Measurements from ENCODE around the gene ALLC.

ALLC gene

DNA sequence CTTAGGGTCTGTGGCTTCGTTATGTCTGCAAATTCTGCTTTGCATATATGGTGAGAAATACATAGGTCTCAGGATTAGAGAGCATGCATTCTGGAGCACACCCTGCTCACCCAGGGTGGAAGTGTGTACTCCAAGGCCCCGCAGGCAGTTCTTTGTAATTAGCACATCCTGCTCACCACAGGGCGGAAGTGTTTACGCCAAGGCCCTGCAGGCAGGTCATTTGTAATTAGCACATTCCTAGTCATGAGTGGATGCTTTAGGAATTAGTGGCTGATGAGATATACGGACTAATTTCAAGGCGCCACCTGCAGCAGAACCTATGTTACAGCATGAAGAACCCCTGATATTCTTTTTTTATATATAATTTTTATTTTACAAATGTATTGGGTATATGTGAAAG lies 4.2 kb downstream of the ALLC start:
- DNase-seq (ENCODE audit: insufficient read length, low spot score): no peak
- no peak for TF ChIP-seq POLR2A (IDR thresholded peaks at IDR 0.05; ENCODE audit: low read depth, low read length)
- FAIRE-seq: no peak

DNA sequence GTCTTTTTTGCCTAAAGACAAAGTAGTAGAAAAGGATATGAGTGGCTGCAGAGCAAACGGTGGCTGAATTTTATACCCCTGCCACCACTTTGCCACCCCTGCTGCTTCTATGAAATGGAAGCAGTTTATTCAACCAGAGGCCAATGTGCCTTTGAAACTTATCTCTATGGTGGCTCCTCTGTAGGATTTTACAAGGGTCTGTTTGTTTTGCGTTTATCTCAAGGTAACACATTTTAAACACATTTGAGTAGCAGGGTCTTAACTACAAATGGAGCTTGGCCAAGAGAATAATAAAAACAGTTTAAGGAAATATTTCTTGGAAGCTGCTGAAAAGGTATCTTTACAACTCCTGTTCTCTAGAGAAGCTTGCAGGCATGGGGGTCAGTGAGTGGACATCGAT lies 6.1 kb downstream of the ALLC start:
- DNase-seq (ENCODE audit: insufficient read length, low spot score): no peak
- FAIRE-seq: no peak
- no peak for TF ChIP-seq POLR2A (IDR thresholded peaks at IDR 0.05; ENCODE audit: low read depth, low read length)

DNA sequence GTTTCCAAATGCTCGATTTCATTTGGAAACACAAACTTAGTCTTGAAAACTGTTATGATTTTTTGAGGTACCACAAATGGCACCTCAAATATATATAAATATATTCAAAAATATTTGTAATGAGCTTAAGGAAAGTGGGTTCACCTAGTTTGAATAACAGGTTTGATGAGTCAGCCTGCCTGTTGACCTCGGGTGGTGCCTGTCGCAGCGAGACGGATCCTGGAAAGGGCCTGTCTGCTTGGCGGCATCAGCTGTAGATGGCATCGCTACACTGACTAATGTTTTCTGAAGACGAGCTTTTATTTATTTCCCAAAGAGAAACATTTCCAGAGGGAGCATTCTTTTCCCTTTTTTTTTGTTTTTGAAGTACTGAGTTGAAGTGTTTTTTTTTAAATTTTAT lies 6.9 kb downstream of the ALLC start:
- FAIRE-seq (no peak), DNase-seq (ENCODE audit: insufficient read length, low spot score) (no peak)
- TF ChIP-seq POLR2A (IDR thresholded peaks at IDR 0.05; ENCODE audit: low read depth, low read length): no peak

DNA sequence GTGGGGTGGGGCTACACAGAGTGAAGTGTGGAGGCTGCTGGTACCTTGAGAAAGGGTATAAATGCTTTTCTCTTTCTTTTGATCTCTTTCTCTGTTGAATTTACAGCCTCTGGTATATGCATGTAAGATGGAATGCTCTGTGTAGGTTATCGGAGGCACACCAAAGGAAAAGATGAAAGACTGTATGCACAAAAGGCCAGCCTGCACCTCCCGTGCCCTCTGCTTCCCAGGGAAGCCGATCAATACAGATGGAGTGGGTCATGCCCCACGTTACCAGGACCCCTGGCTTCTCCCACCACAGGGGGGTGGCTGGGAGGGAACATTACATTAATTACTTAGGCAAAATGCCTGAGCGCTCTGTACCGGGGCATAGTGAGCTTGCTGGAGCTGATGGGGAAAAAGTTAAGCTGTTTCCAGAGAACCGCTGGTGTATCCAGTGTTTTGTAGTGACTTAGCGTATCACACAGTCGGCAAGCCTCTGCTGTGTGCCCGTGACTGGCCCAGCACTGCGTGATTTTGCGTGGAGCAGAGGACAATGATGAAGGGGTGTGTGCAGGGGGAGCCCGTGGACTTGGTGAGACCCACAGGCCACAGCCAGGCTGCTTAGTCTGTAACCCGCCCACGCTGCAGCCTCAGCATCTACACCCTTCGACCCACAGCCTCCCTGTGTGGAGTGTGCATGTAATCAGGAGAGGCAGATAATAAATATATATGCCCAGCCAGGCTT lies 8.0 kb downstream of the ALLC start:
- DNase-seq (ENCODE audit: insufficient read length, low spot score): no peak
- TF ChIP-seq POLR2A (IDR thresholded peaks at IDR 0.05; ENCODE audit: low read depth, low read length): no peak

DNA sequence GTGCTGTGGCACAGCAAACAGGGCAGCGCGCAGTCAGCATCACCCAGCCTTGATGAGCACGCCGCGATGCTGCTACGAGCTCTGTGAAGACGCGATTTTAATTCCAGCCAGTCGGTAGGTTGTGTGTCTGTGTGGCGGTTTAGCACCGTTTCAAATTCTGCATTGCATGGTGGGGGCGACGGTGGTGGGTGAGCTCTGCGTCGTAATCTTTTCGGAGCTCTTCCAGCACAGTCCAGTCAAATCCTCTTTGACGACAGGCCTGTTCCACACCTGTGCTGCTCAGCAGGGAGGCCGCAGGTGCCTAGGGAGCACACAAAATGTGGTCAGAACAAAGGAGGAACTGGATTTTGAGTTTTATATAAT lies 8.6 kb downstream of the ALLC start:
- no peak for TF ChIP-seq POLR2A (IDR thresholded peaks at IDR 0.05; ENCODE audit: low read depth, low read length)
- no peak for FAIRE-seq
- DNase-seq (ENCODE audit: insufficient read length, low spot score): no peak

More for the DNA sequence above, 8.0 kb downstream of the ALLC start:
- no peak for FAIRE-seq

DNA sequence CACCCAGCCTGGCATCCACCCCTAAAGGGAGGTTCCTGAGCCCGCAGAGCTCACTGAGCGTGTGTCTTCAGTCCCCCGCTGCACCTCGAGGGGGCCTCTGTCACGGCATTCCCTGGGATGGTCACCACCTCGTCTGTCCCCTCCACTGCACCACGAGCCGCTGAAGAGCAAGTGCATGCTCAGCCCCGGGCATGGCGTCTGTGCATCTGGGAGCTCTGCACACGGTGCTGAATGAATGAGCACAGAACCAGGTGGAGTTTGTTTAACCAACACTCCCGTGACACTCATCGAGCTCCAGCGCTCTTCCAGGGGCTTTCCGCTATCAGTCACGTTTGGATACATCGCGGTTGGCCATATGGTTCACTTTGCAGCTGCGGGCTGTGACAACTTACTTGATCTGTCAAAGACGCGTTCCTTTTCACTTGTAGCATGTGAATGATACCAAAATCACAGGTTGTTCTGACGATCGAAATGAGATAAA lies 9.2 kb downstream of the ALLC start:
- no peak for FAIRE-seq
- TF ChIP-seq POLR2A (IDR thresholded peaks at IDR 0.05; ENCODE audit: low read depth, low read length): no peak
- no peak for DNase-seq (ENCODE audit: insufficient read length, low spot score)

DNA sequence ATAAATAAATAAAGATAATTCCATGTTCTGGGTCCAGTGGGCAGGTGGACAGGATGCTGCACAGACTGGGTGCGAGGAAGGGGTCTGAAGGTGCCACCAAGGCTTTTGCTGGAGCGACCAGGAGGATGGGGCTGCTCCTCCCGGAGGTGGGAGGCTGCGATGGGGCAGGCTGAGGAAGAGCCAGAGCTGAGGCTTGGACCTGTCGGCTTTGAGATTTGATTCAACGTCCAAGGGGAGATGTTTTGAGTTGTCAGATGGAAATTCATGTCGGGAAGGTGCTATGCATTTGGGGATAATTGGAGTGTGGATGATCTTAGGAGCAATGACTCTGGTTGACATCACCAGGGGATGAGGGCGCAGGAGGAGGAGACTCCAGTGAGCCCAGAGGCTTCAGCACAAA lies 11.7 kb downstream of the ALLC start:
- no peak for FAIRE-seq
- DNase-seq (ENCODE audit: insufficient read length, low spot score): no peak
- TF ChIP-seq POLR2A (IDR thresholded peaks at IDR 0.05; ENCODE audit: low read depth, low read length): no peak

DNA sequence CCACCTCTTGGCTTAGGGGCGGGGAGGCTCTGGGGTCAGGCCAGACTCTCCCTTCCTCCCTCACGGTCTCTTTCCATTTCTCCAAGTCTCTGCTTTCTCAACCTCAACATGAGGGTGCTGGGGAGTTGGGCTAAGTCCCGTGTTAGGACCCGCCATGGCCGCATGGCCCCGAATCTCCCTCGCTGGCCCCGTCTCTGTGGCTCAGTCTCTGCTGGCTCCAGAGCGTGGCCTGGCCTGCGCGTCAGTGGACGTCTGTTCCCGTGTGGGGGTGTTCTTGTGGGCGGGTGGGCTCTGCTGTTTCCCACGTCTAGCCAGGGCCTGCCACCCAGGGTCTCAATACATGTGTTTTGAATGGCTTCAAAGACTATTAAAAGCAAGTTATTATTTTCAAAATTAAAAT lies 12.4 kb downstream of the ALLC start:
- FAIRE-seq: no peak
- no peak for DNase-seq (ENCODE audit: insufficient read length, low spot score)
- TF ChIP-seq POLR2A (IDR thresholded peaks at IDR 0.05; ENCODE audit: low read depth, low read length): no peak

DNA sequence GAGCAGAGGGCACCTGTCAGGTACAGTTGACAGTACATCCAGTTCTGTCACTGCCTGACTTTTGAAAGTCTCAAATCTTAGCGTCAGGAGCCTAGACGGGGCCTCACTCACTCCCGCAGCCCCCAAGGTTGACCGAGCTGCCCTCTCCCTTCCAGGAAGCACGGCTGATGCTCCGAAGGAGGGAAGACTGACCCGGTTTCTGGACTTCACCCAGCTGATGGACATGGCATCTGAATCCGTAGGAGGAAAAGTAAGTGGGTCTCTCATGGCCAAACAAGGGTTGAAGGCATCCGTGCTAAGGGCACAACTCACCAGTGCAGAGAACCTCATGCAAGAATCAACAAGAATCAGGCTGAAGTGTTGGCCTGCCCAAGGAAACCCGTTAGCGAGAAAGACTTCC lies 12.9 kb downstream of the ALLC start:
- no peak for TF ChIP-seq POLR2A (IDR thresholded peaks at IDR 0.05; ENCODE audit: low read depth, low read length)
- FAIRE-seq (no peak), DNase-seq (ENCODE audit: insufficient read length, low spot score) (no peak)

DNA sequence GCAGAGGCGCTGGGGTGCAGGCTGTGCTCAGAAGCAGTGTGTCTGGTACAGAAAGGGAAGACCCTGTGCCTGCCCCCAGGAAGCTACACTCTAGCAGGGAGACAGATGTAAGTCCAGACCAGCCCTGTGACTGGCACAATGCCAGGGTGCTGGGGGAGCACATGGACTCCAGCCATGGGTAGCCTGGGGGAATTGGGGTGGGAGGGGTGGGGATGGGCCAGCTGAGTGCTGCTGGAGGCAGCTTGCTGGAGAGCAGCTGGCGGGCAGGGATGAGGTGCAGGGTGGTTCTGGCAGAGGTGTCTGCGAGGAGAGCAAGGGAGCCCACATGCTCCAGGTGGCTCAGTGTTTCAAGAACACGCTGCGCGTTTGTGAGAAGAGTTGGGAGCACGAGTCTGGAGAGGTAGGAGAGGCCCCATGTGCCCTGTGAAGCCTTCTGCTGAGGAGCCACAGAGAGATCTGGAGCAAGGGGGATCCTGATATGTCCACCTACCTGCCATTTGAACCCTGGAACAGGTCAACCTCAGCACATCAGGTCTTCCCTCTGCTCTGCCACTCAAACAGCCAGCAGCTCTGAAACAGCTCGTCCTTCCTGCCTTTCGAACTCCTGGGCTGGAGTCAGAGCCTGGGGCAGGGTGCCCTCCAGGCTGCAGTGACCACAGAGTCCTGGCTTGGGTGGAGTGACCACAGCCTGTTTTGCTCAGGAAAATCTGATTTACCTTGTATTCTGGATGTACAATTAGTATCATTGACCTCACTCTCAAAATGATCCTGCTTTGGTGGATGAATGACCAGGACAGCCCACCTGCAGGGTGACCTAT lies 15.1 kb downstream of the ALLC start:
- no peak for TF ChIP-seq POLR2A (IDR thresholded peaks at IDR 0.05; ENCODE audit: low read depth, low read length)
- FAIRE-seq: no peak
- DNase-seq (ENCODE audit: insufficient read length, low spot score): no peak

DNA sequence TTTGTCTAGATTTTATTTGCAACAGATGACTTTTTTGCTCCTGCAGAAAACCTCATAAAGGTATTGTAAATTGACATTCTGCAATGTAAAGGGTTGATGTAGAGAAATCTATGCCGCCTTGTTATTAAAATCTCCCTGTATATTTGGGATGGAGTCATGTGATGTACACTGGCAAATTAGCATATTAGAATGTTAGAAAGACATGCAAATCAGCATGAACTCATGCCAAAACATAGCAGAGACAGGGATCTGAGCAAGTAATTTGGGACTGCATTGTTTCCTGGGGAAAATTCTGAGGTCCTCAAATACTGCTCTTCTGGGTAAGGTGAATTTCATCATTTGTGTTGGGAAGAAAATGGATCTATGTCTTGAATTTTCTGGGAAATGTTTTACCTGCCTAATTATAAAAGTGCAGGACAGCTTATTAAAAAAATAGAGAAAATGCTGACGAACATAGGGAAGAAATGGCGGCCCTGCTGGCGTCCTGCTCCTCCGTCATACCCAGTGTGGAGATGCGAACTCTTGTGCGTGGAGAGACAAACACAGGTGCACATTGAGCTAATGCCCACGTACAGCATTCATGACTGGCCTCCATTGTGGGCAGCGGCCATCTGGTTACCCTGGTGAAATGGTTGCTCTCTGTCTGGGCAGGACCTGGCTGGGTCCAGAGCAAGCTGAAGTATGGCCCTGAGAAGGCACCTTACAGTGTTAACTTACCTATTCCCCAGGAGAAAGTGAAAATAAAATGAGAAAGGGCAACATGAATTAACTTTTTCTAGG lies 16.3 kb downstream of the ALLC start:
- no peak for TF ChIP-seq POLR2A (IDR thresholded peaks at IDR 0.05; ENCODE audit: low read depth, low read length)
- DNase-seq (ENCODE audit: insufficient read length, low spot score) (no peak), FAIRE-seq (no peak)

DNA sequence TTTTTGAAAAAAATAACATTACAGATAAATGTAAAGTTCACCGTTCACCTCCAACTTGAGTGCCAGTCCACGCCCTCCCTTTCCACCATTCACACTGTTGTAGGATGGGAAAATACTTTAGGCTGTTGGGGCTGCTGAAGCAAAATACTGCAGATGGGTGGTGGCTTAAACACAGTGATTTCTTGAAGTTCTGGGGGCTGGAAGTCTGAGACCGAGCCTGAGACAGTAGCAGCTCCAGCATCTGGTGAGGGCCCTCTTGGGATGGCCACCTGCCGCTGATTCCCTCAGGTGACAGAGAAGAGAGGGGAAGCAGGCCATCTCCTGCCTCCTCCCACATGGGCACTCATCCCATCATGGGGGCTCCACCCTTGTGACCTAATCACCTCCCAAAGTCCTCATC lies 17.7 kb downstream of the ALLC start:
- FAIRE-seq (no peak), DNase-seq (ENCODE audit: insufficient read length, low spot score) (no peak)
- no peak for TF ChIP-seq POLR2A (IDR thresholded peaks at IDR 0.05; ENCODE audit: low read depth, low read length)

DNA sequence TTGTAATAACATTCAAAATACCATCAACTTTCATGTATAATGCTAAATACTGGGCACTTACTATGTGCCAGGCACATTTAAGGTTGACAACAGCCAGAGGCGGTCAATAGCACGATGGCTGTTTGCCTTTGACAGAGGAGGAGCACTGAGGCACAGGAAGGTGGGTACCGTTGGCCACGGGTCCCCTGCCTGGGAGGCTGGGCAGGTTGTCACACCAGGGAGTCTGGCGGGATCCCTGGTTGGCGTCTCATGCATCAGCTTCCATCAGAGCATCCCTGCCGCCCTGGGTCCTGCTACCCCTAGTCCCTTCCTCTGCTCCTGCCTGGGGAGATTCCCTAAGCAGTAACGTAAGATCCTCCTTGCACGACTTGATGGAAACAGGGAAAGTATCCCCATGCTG lies 19.4 kb downstream of the ALLC start:
- DNase-seq (ENCODE audit: insufficient read length, low spot score): no peak
- FAIRE-seq: no peak
- no peak for TF ChIP-seq POLR2A (IDR thresholded peaks at IDR 0.05; ENCODE audit: low read depth, low read length)

DNA sequence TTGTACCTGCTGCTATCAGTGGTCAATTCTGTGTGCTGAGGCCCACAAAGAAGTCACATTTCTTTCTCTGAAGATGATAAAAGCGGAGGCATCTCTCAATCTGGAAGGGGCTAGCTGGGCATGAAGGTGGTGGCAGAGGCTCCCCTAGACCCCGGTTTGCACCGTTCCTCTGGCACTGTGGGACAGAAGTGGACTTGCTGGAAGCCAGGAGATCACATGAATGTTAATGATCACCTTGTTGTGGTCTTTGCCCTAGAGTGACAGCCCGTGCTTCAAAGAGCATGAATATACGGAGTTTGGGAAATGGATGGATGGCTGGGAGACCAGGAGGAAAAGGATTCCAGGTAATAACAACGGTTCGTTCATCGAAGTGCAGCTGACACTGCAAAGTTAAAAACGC lies 20.2 kb downstream of the ALLC start:
- no peak for TF ChIP-seq POLR2A (IDR thresholded peaks at IDR 0.05; ENCODE audit: low read depth, low read length)
- FAIRE-seq: no peak
- no peak for DNase-seq (ENCODE audit: insufficient read length, low spot score)

Data from H54 (cell line).